ENCODE measurements around the gene MACF1. TPM values are rescaled to one million over a fixed set of nuclear protein-coding genes. Genes with fewer than 3 reads are reported as not detected.

Gene MACF1
- total RNA-seq, 1 donor = 554 TPM

GRCh38 chr1:39415553-39415952 lies 211.1 kb downstream of the MACF1 start:
- TF ChIP-seq, protein P1, sequence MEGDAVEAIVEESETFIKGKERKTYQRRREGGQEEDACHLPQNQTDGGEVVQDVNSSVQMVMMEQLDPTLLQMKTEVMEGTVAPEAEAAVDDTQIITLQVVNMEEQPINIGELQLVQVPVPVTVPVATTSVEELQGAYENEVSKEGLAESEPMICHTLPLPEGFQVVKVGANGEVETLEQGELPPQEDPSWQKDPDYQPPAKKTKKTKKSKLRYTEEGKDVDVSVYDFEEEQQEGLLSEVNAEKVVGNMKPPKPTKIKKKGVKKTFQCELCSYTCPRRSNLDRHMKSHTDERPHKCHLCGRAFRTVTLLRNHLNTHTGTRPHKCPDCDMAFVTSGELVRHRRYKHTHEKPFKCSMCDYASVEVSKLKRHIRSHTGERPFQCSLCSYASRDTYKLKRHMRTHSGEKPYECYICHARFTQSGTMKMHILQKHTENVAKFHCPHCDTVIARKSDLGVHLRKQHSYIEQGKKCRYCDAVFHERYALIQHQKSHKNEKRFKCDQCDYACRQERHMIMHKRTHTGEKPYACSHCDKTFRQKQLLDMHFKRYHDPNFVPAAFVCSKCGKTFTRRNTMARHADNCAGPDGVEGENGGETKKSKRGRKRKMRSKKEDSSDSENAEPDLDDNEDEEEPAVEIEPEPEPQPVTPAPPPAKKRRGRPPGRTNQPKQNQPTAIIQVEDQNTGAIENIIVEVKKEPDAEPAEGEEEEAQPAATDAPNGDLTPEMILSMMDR (IDR thresholded peaks at IDR 0.05; ENCODE audit: insufficient read depth, low read depth, low read length) = no peak
- H3K4me3 ChIP-seq (ENCODE audit: low read depth, low read length) = no peak overlapping the region
- DNase-seq (ENCODE audit: low read depth) = no peak

DNA sequence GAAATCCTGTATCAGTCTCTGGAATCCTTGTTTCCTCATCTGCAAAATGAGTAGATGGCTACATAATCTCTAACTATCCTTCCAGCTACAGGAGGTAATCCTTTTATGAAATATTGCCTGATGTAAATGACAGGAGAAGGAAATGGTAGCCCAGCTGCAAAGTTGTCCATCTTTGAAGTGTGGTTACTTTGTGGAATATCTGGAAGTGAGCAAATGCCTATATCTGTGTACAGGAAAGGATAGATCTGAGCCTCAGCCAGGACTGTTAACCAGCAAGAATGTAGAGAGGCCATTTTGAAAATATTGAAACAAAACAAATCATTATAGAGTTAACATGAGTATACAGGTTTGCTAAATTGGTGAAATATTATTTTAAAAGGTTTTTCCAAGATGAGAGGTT lies 212.1 kb downstream of the MACF1 start:
- no peak overlapping the region for H3K4me3 ChIP-seq (ENCODE audit: low read depth, low read length)
- TF ChIP-seq, protein P1 (IDR thresholded peaks at IDR 0.05; ENCODE audit: insufficient read depth, low read depth, low read length) = no peak
- DNase-seq (ENCODE audit: low read depth) = peak; percentile 26

- no peak overlapping the region for H3K4me3 ChIP-seq (ENCODE audit: low read depth, low read length)
- TF ChIP-seq, protein P1 (IDR thresholded peaks at IDR 0.05; ENCODE audit: insufficient read depth, low read depth, low read length) = no peak
- DNase-seq (ENCODE audit: low read depth) = no peak
These were observed 213.7 kb downstream of the MACF1 start for GRCh38 chr1:39418236-39418635.

DNA sequence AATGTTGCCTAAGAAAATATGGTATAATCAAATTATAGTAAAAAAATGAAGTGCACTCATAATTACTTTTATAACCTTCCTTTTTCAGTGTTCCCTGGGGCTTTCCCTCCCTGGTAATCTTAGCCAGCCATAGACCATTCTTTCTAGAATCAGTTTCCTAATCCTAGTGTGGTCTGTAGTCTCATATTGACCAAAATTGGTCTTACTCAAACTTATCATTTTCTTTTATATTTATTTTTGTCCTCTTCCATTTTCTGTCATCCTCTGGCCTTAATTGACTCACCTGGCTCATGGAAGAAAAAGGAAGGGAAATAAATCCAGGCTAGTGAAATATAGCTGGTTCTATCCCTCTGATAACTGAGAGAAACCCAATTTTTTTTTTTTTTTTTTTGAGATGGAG lies 216.0 kb downstream of the MACF1 start:
- DNase-seq (ENCODE audit: low read depth) = no peak
- no peak overlapping the region for H3K4me3 ChIP-seq (ENCODE audit: low read depth, low read length)
- TF ChIP-seq, protein P1 (IDR thresholded peaks at IDR 0.05; ENCODE audit: insufficient read depth, low read depth, low read length) = no peak

DNA sequence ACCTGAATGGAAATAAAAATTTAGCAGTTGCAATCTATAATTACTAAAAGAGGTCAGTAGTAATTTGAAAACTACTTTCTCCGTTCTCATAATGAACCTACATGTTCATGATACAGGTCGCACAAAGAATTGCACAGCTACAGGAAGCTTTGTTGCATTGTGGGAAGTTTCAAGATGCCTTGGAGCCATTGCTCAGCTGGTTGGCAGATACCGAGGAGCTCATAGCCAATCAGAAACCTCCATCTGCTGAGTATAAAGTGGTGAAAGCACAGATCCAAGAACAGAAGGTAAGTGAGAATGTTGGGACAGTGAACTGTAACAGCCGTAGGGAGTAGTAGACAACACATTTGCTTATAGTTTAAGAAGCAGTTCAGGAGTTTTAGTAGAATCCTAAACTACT lies 218.1 kb downstream of the MACF1 start:
- H3K4me3 ChIP-seq (ENCODE audit: low read depth, low read length) = no peak overlapping the region
- DNase-seq (ENCODE audit: low read depth) = no peak
- TF ChIP-seq, protein P1 (IDR thresholded peaks at IDR 0.05; ENCODE audit: insufficient read depth, low read depth, low read length) = no peak

DNA sequence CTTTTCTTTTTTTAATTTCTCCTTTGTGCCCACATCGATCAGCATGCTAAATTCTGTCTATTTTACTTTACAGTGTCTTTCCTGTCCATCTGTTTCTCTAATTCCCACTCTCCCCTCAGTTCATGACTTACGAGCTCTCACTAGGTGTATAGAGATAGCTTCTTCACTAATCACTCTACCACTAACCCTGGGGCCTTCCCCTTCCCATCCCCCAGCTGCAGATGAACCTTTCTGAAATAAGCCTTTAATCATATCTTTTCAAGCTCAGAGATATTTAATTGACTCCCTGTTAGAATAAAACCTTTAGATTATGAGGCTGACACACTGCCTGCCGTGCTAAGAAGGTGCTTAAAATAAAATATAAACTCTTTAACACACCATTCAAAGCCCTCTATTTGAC lies 220.7 kb downstream of the MACF1 start:
- no peak overlapping the region for H3K4me3 ChIP-seq (ENCODE audit: low read depth, low read length)
- TF ChIP-seq, protein P1 (IDR thresholded peaks at IDR 0.05; ENCODE audit: insufficient read depth, low read depth, low read length) = no peak
- no peak for DNase-seq (ENCODE audit: low read depth)

DNA sequence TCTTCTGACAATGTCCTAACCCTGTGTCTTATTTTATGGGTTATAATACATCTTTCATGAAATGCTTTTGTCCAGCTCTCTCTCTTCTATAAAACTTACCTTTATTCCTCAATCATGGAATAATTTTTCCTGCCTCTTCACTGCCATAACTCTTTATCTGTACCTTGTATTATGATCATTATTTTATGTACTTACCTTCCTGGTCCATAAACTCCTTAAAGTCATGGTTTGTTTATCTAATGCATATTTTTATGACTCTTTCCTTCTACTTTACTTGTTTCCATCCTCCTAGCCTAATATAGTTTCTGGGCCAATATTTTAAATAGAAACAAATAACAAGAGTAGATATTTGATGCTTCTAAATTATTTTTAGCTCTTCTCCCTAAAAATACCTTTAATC lies 221.1 kb downstream of the MACF1 start:
- no peak overlapping the region for H3K4me3 ChIP-seq (ENCODE audit: low read depth, low read length)
- DNase-seq (ENCODE audit: low read depth) = no peak
- TF ChIP-seq, protein P1 (IDR thresholded peaks at IDR 0.05; ENCODE audit: insufficient read depth, low read depth, low read length) = no peak
